ENCODE results near the gene CUEDC2. TPM values are rescaled to one million over a fixed set of nuclear protein-coding genes. Genes with fewer than 3 reads are reported as not detected.

CUEDC2 gene
- total RNA-seq, 1 donor from 2014 or later = 72.3 TPM

GRCh38 chr10:102381983-102382382 is 50.4 kb downstream of the CUEDC2 start:
- Histone ChIP-seq H3K9me3 (replicated peaks) (no peaks in the 10 kb centered on the region), H3K27me3 (ENCODE audit: low read depth) (no peaks in the 10 kb centered on the region), H3K27ac (replicated peaks) (no peak overlapping the region), H3K4me3 (no peak overlapping the region), H3K4me1 (no peaks in the 10 kb centered on the region), H3K36me3 (peaks cover 61% of the 10 kb centered on the region)
- no peak for TF ChIP-seq CTCF (IDR thresholded peaks at IDR 0.05; ENCODE audit: borderline replicate concordance)
- DNase-seq = no peak
- intact Hi-C loops (cut with micrococcal nuclease) = no loop called here

GRCh38 chr10:102379383-102379782 is 53.0 kb downstream of the CUEDC2 start:
- Histone ChIP-seq H3K36me3 (peaks cover 87% of the 10 kb centered on the region), H3K27me3 (ENCODE audit: low read depth) (no peaks in the 10 kb centered on the region), H3K9me3 (replicated peaks) (no peaks in the 10 kb centered on the region), H3K27ac (replicated peaks) (no peak overlapping the region), H3K4me1 (no peaks in the 10 kb centered on the region), H3K4me3 (no peak overlapping the region)
- no peak for DNase-seq
- no peak for TF ChIP-seq CTCF (IDR thresholded peaks at IDR 0.05; ENCODE audit: borderline replicate concordance)
- intact Hi-C loops (cut with micrococcal nuclease) = no loop called here

GRCh38 chr10:102376901-102377300 is 55.5 kb downstream of the CUEDC2 start:
- Histone ChIP-seq H3K27ac (replicated peaks) (no peak overlapping the region), H3K4me1 (no peaks in the 10 kb centered on the region), H3K9me3 (replicated peaks) (no peaks in the 10 kb centered on the region), H3K4me3 (no peak overlapping the region), H3K27me3 (ENCODE audit: low read depth) (no peaks in the 10 kb centered on the region), H3K36me3 (peaks cover 100% of the 10 kb centered on the region)
- TF ChIP-seq CTCF (IDR thresholded peaks at IDR 0.05; ENCODE audit: borderline replicate concordance) = no peak
- intact Hi-C loops (cut with micrococcal nuclease) = no loop called here
- DNase-seq = no peak

- Histone ChIP-seq H3K27me3 (ENCODE audit: low read depth) (no peaks in the 10 kb centered on the region), H3K9me3 (replicated peaks) (peaks cover 6% of the 10 kb centered on the region), H3K36me3 (peaks cover 100% of the 10 kb centered on the region), H3K27ac (replicated peaks) (no peak overlapping the region), H3K4me1 (no peaks in the 10 kb centered on the region), H3K4me3 (no peak overlapping the region)
- no peak for DNase-seq
- intact Hi-C loops (cut with micrococcal nuclease) = no loop called here
- no peak for TF ChIP-seq CTCF (IDR thresholded peaks at IDR 0.05; ENCODE audit: borderline replicate concordance)
These were observed 56.5 kb downstream of the CUEDC2 start for GRCh38 chr10:102375867-102376266.

- peaks cover 10% of the 10 kb centered on the region for H3K9me3 ChIP-seq (replicated peaks)
- H3K36me3 ChIP-seq = peaks cover 100% of the 10 kb centered on the region
- no peak for TF ChIP-seq CTCF (IDR thresholded peaks at IDR 0.05; ENCODE audit: borderline replicate concordance)
- no peak overlapping the region for H3K4me3 ChIP-seq
- no peaks in the 10 kb centered on the region for H3K27me3 ChIP-seq (ENCODE audit: low read depth)
- no peaks in the 10 kb centered on the region for H3K4me1 ChIP-seq
- intact Hi-C loops (cut with micrococcal nuclease) = no loop called here
- no peak for DNase-seq
- no peak overlapping the region for H3K27ac ChIP-seq (replicated peaks)
These were observed 57.1 kb downstream of the CUEDC2 start for GRCh38 chr10:102375250-102375649.

Small RNAs within 50 kb of the gene (microRNA-seq; reads per million reads assigned to microRNA genes)
- gene MIR146B = 723 reads per million, percentile 82 among the genes with 10 or more reads in this experiment

Other genes starting within 250 kb of the CUEDC2 start
- gene ELOVL3, start 206.3 kb downstream of the CUEDC2 start, total RNA-seq = not detected
- 0.85 TPM for gene PITX3, start 191.1 kb downstream of the CUEDC2 start, total RNA-seq
- 43.2 TPM for gene GBF1, start 187.0 kb downstream of the CUEDC2 start, total RNA-seq
- gene NFKB2, start 36.9 kb downstream of the CUEDC2 start, total RNA-seq = 11.0 TPM
- 0.93 TPM for gene PSD, start 13.8 kb downstream of the CUEDC2 start, total RNA-seq
- gene FBXL15, start 11.7 kb downstream of the CUEDC2 start, total RNA-seq = 12.3 TPM
- gene C10orf95, start 19.0 kb upstream of the CUEDC2 start, total RNA-seq = not detected
- 103 TPM for gene ACTR1A, start 70.1 kb upstream of the CUEDC2 start, total RNA-seq
- 7.9 TPM for gene SUFU, start 71.4 kb upstream of the CUEDC2 start, total RNA-seq
- 95.1 TPM for gene TRIM8, start 211.9 kb upstream of the CUEDC2 start, total RNA-seq

All from left ventricle myocardium inferior (tissue), 1 donor.